SK-N-SH (cell line): ENCODE results near the gene MCTS1. TPM values are rescaled to one million over a fixed set of nuclear protein-coding genes. Genes with fewer than 3 reads are reported as not detected.

Experiments used
- CTCF ChIA-PET: fragments of 300-600, 350-600 bp; formaldehyde crosslinking; extraction: SDS; loops from one replicate; lab custom pipeline; 2021; lab: Yijun Ruan, JAX
- POLR2A ChIA-PET: fragments of 350-600 bp; sonication (Branson Sonifier 250); formaldehyde crosslinking; extraction: SDS; loops from one replicate; lab custom pipeline; 2020; ENCODE audit warnings: antibody characterized with exemption, inconsistent platforms; lab: Yijun Ruan, JAX
- DNase-seq: peaks from one replicate; pipeline ENCODE4 v3.0.0; 2012
- H2AFZ ChIP-seq: fragments of 200-600 bp; sonication (generic); 2 replicates; pipeline ENCODE4 v1.8.1; 2016; ENCODE audit warnings: antibody characterized with exemption, mild to moderate bottlenecking, low read depth
- H3F3A ChIP-seq: fragments of 200-600 bp; sonication (generic); replicated peaks from 2 replicates; pipeline ENCODE3; 2016; ENCODE audit warnings: antibody characterized with exemption, mild to moderate bottlenecking; ENCODE audit not compliant: insufficient read depth
- H3K27ac ChIP-seq, 2 experiments: fragments of 200-500 bp in 1 of 2; fragments of 200-600 bp in 1 of 2; sonication (Bioruptor generic) in 1 of 2; sonication (generic), shearing (Covaris generic) in 1 of 2; 2 replicates each; pipeline versions ENCODE4 v1.5.1 to v1.6.1; 2014 to 2016; ENCODE audit warnings: low read depth in 2 of 2, inconsistent platforms in 1 of 2, low read length in 1 of 2, mild to moderate bottlenecking in 1 of 2, mixed read lengths in 1 of 2
- H3K27me3 ChIP-seq: fragments of 200-600 bp; sonication (generic), shearing (Covaris generic); 2 replicates; pipeline ENCODE4 v1.6.1; 2016; ENCODE audit warnings: mixed run types; ENCODE audit not compliant: insufficient read depth
- H3K36me3 ChIP-seq, 2 experiments: fragments of 200-500 bp in 1 of 2; fragments of 200-600 bp in 1 of 2; sonication (Bioruptor generic) in 1 of 2; sonication (generic) in 1 of 2; replicated peaks in 1 of 2; 2 replicates each; pipeline versions ENCODE3 to v1.5.1; 2014 to 2016; ENCODE audit warnings: low read length in 1 of 2, mild to moderate bottlenecking in 1 of 2; ENCODE audit not compliant: insufficient read depth in 2 of 2, control insufficient read depth in 1 of 2
- H3K4me1 ChIP-seq, 2 experiments: fragments of 200-500 bp in 1 of 2; fragments of 200-600 bp in 1 of 2; sonication (Bioruptor generic) in 1 of 2; sonication (generic), shearing (Covaris generic) in 1 of 2; 2 replicates each; pipeline versions ENCODE4 v1.5.1 to v1.6.1; 2014 to 2016; ENCODE audit warnings: low read depth in 1 of 2, low read length in 1 of 2, mixed run types in 1 of 2; ENCODE audit not compliant: insufficient read depth in 2 of 2, control insufficient read depth in 1 of 2
- H3K4me2 ChIP-seq: fragments of 200-600 bp; sonication (generic), shearing (Covaris generic); 2 replicates; pipeline ENCODE4 v1.6.1; 2017; ENCODE audit warnings: mixed run types
- H3K4me3 ChIP-seq, 2 experiments: fragments of 200-500 bp in 1 of 2; fragments of 200-600 bp in 1 of 2; sonication (Bioruptor generic) in 1 of 2; sonication (generic), shearing (Covaris generic) in 1 of 2; 2 replicates each; pipeline versions ENCODE4 v1.5.1 to v1.8.1; 2014 to 2016; ENCODE audit warnings: low read depth in 2 of 2, inconsistent platforms in 1 of 2, low read length in 1 of 2, mild to moderate bottlenecking in 1 of 2, mixed read lengths in 1 of 2, moderate library complexity in 1 of 2
- H3K79me2 ChIP-seq: fragments of 200-600 bp; sonication (generic); 2 replicates; pipeline ENCODE4 v1.8.1; 2017; ENCODE audit warnings: mild to moderate bottlenecking; ENCODE audit not compliant: insufficient read depth
- H3K9ac ChIP-seq: fragments of 200-600 bp; sonication (generic); 2 replicates; pipeline ENCODE4 v1.6.1; 2017; ENCODE audit warnings: mixed run types
- H3K9me2 ChIP-seq: fragments of 200-600 bp; sonication (generic); 2 replicates; pipeline ENCODE4 v1.6.1; 2017; ENCODE audit warnings: mixed run types
- H3K9me3 ChIP-seq: fragments of 200-600 bp; sonication (generic); 2 replicates; pipeline ENCODE4 v1.6.1; 2017; ENCODE audit warnings: mixed run types, mild to moderate bottlenecking, moderate library complexity
- H4K20me1 ChIP-seq: fragments of 200-600 bp; sonication (generic); 2 replicates; pipeline ENCODE4 v1.6.1; 2017; ENCODE audit warnings: mild to moderate bottlenecking, mixed run types; ENCODE audit not compliant: insufficient read depth
- CHD2 ChIP-seq: fragments of 150-350 bp; IDR thresholded peaks from 2 replicates; pipeline ENCODE4 v1.6.1; 2018; ENCODE audit warnings: low read length; ENCODE audit not compliant: partially characterized antibody
- FOSL2 ChIP-seq: IDR thresholded peaks from 2 replicates; pipeline ENCODE4 v1.4.0; 2012; ENCODE audit warnings: low read depth, mild to moderate bottlenecking, moderate library complexity, borderline replicate concordance
- FOXJ3 ChIP-seq: sonication (generic); formaldehyde crosslinking; IDR thresholded peaks from 2 replicates; pipeline ENCODE4 v1.5.1; 2020; ENCODE audit warnings: mild to moderate bottlenecking, missing genetic modification reagents
- FOXM1 ChIP-seq: IDR thresholded peaks from 2 replicates; pipeline ENCODE4 v1.4.0; 2012; ENCODE audit warnings: low read depth, mild to moderate bottlenecking
- MXI1 ChIP-seq: IDR thresholded peaks from 2 replicates; pipeline ENCODE4 v1.6.1; 2012; ENCODE audit warnings: mild to moderate bottlenecking, low read depth, low read length, improper control_type of control experiment
- PBX3 ChIP-seq: IDR thresholded peaks from 2 replicates; pipeline ENCODE4; 2012
- RFX5 ChIP-seq: IDR thresholded peaks from 2 replicates; pipeline ENCODE4 v1.6.1; 2012; ENCODE audit warnings: mild to moderate bottlenecking, improper control_type of control experiment, low read length
- RXRA ChIP-seq: IDR thresholded peaks from 2 replicates; pipeline ENCODE4 v1.4.0; 2012; ENCODE audit warnings: low read depth, mild to moderate bottlenecking, borderline replicate concordance
- TAF1 ChIP-seq: IDR thresholded peaks from 2 replicates; pipeline ENCODE4 v1.6.1; 2012; ENCODE audit warnings: low read depth, mild to moderate bottlenecking, low read length, moderate library complexity, borderline replicate concordance
- ZBTB33 ChIP-seq: IDR thresholded peaks from 2 replicates; pipeline ENCODE4 v1.4.0; 2012; ENCODE audit warnings: low read depth, borderline replicate concordance
- WGBS: methylation state at CpG from one replicate; pipeline ENCODE4 v1.1.6; 2017; ENCODE audit warnings: low lambda C conversion rate; 5-methylcytosine and 5-hydroxymethylcytosine counted together
- polyA plus RNA-seq, 3 experiments: library from polyadenylated mRNA; depleted of rRNA; stranded (reverse); fragments of >200 nt; gene quantifications; 2 replicates each; pipeline ENCODE4 v1.2.3, GENCODE V29; 2012
- TF ChIP-seq, protein P1 (sequence below): IDR thresholded peaks from 2 replicates; pipeline ENCODE4 v1.4.0; 2012; ENCODE audit warnings: low read depth

Gene MCTS1
- polyA plus RNA-seq, 1 of the 3 experiments (the other 2 are of a cell fraction) = 62.1 TPM

DNA sequence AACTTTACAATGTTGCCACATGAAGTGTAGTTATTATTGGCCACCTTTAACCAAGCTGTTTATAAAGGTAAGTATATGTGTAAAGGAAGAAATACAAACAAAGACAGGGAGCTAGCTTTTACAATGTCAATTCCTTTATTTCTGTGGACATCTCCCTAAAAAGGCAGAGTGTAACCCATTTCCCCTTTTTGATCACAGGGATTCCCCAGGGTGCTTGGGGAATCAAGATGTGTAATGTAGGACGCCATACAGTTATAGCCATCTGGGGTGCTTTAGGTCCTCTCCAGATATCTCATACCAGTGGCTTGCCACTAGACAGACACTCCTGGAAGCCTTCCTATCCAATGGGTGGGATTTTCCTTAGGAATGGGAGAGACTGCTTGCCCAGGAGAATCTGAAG is 39.0 kb upstream of the MCTS1 start:
- TF ChIP-seq RXRA = no peak
- no peak for TF ChIP-seq RFX5
- TF ChIP-seq CHD2 = no peak
- TF ChIP-seq MXI1 = no peak
- no peak for TF ChIP-seq ZBTB33
- TF ChIP-seq, protein P1, sequence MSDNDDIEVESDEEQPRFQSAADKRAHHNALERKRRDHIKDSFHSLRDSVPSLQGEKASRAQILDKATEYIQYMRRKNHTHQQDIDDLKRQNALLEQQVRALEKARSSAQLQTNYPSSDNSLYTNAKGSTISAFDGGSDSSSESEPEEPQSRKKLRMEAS = no peak
- TF ChIP-seq FOXM1 = no peak
- TF ChIP-seq FOXJ3 (CRISPR knock-in tag) = no peak
- Histone ChIP-seq H3K4me1 (peaks cover 0 to 4% of the 10 kb centered on the region in 2 experiments; a peak in 2 of 4 replicates), H3K9me2 (no peaks in the 10 kb centered on the region), H3K9ac (no peak overlapping the region), H3F3A (peaks cover 6% of the 10 kb centered on the region), H3K27me3 (peaks cover 4% of the 10 kb centered on the region; the same call in 1 of the 2 replicates), H3K27ac (no peak overlapping the region), H4K20me1 (no peaks in the 10 kb centered on the region), H2AFZ (no peak overlapping the region), H3K79me2 (peaks cover 6% of the 10 kb centered on the region; the same call in 1 of the 2 replicates), H3K4me3 (no peak overlapping the region), H3K36me3 (no peaks in the 10 kb centered on the region), H3K4me2 (no peak overlapping the region), H3K9me3 (no peaks in the 10 kb centered on the region)
- 67% methylated on average over 1 of the region's 1 CpG for WGBS
- POLR2A ChIA-PET = no interaction called here
- CTCF ChIA-PET = no interaction called here
- no peak for DNase-seq

- Histone ChIP-seq H4K20me1 (no peaks in the 10 kb centered on the region), H3K27ac (no peak overlapping the region), H3K27me3 (peaks cover 4% of the 10 kb centered on the region; the same call in 1 of the 2 replicates), H3K36me3 (no peaks in the 10 kb centered on the region), H3K9me3 (no peaks in the 10 kb centered on the region), H3K4me2 (no peak overlapping the region), H3K4me3 (no peak overlapping the region), H3F3A (no peaks in the 10 kb centered on the region), H3K4me1 (peaks cover 0 to 2% of the 10 kb centered on the region in 2 experiments; a peak in 2 of 4 replicates), H2AFZ (no peak overlapping the region), H3K79me2 (no peaks in the 10 kb centered on the region), H3K9ac (no peak overlapping the region), H3K9me2 (no peaks in the 10 kb centered on the region)
- WGBS = 64% methylated on average over 3 of the region's 3 CpGs
- ChIA-PET CTCF (no interaction called here), POLR2A (interaction anchor here (0.7 kb wide), 1 partner anchor 23 kb away, joined by 3 read pairs; no protein-coding TSS in a partner anchor)
- no peak for TF ChIP-seq PBX3
- no peak for TF ChIP-seq TAF1
- no peak for TF ChIP-seq FOXJ3 (CRISPR knock-in tag)
- no peak for TF ChIP-seq FOSL2
- no peak for DNase-seq
These were observed 37.1 kb upstream of the MCTS1 start for GRCh38 chrX:120566817-120567216.
